Uterus (tissue), 4 donors: ENCODE measurements around the gene DDX51. TPM values are rescaled to one million over a fixed set of nuclear protein-coding genes. Genes with fewer than 3 reads are reported as not detected.
A peak's percentile ranks its signal among the peaks of the same experiment; 100 is the strongest.

Experiments
- DNase-seq, 2 donors: peaks; one replicate each; pipeline ENCODE4 v3.0.0-alpha.2; 2019 to 2020
- H3K27ac ChIP-seq, 2 donors: fragments of 200-600 bp; sonication (generic); 1 replicate in 1 of 2; 2 replicates in 1 of 2; pipeline ENCODE4 v1.5.1; 2016 to 2018
- H3K27me3 ChIP-seq, 2 donors: fragments of 200-600 bp; sonication (generic); one replicate each; pipeline ENCODE4 v1.5.1; 2018 to 2019; ENCODE audit warnings: control low read depth in 1 of 2
- H3K36me3 ChIP-seq, 2 donors: fragments of 200-600 bp; sonication (generic); one replicate each; pipeline ENCODE4 v1.5.1; 2019; ENCODE audit warnings: control low read depth in 1 of 2
- H3K4me1 ChIP-seq, 2 donors: fragments of 200-600 bp; sonication (generic); one replicate each; pipeline ENCODE4 v1.5.1; 2018 to 2019; ENCODE audit warnings: control low read depth in 1 of 2
- H3K4me3 ChIP-seq, 2 donors: fragments of 200-600 bp; sonication (generic); 1 replicate in 1 of 2; 2 replicates in 1 of 2; pipeline ENCODE4 v1.5.1; 2018 to 2019; ENCODE audit warnings: mild to moderate bottlenecking in 1 of 2
- H3K9me3 ChIP-seq, 2 donors: fragments of 200-600 bp; sonication (generic); one replicate each; pipeline ENCODE4 v1.5.1; 2019; ENCODE audit warnings: control low read depth in 1 of 2
- POLR2A ChIP-seq, 2 donors: fragments of 450-650 bp; IDR thresholded peaks; one replicate each; pipeline ENCODE4 v1.6.1; 2016; ENCODE audit warnings: antibody characterized with exemption in 2 of 2, mild to moderate bottlenecking in 1 of 2, moderate library complexity in 1 of 2
- intact Hi-C: fragments of 100-400 bp; cut with DNase I; formaldehyde crosslinking; loops from one replicate; pipeline ENCODE4 v1.15.1; 2023; ENCODE audit warnings: low total_unique reads
- total RNA-seq, 4 donors: library from RNA; depleted of rRNA in 3 of 4; stranded (reverse); fragments of >200 nt in 3 of 4; gene quantifications; one replicate each; pipeline versions ENCODE4 v1.1.0 to v1.2.4, GENCODE V29; 2014 to 2023
- TF ChIP-seq, protein P1 (sequence below), 4 experiments: fragments of 200-600 bp in 2 of 4; fragments of 450-650 bp in 2 of 4; sonication (generic) in 2 of 4; IDR thresholded peaks; one replicate each; pipeline ENCODE4 v1.5.1; 2016 to 2019; ENCODE audit warnings: antibody characterized with exemption in 4 of 4, mild to moderate bottlenecking in 2 of 4, moderate library complexity in 1 of 4
- donor health status: DM: yes; HTN: yes; CAD: no.

Gene DDX51
- total RNA-seq, 4 donors from 2014 or later = 7.9 to 53.3 (median 16.6) TPM

DNA sequence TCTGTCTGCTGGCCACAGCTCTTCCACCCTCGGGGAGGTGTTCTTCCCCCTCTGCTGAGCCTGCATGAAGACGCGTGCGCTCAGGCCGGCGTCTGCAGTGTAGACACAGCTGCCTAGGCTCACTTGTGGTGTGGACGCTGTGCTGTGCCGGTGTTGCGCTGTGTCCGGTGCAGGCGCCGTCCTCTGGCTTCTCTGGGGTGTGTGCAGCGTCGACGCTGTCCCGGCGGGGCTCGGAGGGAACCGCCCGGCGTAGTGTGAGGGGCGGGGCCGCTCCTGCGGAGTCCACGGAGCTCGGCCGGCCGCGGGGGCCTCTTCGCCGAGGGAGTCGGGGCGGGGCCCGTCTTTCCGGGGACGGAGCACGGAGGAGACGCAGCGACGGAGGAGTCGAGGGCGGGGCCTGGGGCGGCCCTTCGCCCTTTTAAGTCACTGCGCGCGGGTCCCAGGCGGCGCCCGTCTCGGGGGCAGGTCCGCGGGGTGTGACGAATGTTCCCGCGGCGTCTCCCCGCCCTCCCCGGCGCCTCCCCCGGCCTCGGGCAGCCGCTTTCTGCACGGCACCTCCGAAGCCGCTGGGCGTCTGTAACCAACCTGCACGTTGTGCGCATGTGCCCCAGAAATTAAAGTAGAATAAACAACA lies 45.4 kb upstream of the DDX51 start:
- intact Hi-C loops = no loop called here
- peak; percentile 83 to 86 for DNase-seq
- peaks cover 0 to 15% of the 10 kb centered on the region in 2 donors for H3K4me1 ChIP-seq
- TF ChIP-seq, protein P1, sequence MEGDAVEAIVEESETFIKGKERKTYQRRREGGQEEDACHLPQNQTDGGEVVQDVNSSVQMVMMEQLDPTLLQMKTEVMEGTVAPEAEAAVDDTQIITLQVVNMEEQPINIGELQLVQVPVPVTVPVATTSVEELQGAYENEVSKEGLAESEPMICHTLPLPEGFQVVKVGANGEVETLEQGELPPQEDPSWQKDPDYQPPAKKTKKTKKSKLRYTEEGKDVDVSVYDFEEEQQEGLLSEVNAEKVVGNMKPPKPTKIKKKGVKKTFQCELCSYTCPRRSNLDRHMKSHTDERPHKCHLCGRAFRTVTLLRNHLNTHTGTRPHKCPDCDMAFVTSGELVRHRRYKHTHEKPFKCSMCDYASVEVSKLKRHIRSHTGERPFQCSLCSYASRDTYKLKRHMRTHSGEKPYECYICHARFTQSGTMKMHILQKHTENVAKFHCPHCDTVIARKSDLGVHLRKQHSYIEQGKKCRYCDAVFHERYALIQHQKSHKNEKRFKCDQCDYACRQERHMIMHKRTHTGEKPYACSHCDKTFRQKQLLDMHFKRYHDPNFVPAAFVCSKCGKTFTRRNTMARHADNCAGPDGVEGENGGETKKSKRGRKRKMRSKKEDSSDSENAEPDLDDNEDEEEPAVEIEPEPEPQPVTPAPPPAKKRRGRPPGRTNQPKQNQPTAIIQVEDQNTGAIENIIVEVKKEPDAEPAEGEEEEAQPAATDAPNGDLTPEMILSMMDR (IDR thresholded peaks at IDR 0.05) = peak in 1 of 4 experiments; percentile 5
- TF ChIP-seq POLR2A (IDR thresholded peaks at IDR 0.05) = peak; percentile 37 to 52
- H3K4me3 ChIP-seq = peak overlapping the region; percentile 44 to 46
- H3K27me3 ChIP-seq = no peaks in the 10 kb centered on the region
- no peaks in the 10 kb centered on the region for H3K9me3 ChIP-seq
- H3K27ac ChIP-seq = peak overlapping the region; percentile 54 to 70
- H3K36me3 ChIP-seq = no peaks in the 10 kb centered on the region

DNA sequence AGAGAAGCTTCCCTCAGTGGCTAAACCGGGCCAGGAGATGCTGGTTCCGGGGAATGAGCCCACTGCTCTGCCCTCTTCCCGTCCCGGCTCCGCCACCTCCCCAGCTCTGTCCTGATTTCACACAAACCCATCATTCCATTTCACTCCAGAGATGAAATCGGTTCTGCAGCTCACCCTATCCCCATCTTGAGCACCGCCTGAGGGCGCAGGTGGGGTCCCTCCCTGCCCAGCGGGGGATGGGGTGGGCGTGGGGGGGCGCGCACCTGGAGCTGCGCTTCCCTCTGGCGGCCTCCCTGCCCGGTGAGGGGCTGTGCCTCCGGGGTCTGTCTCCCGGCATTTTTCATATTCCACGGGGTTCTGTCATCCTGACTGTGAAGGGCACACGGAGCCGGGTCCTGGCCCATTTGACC lies 44.8 kb upstream of the DDX51 start:
- H3K36me3 ChIP-seq = no peaks in the 10 kb centered on the region
- H3K27ac ChIP-seq = peak overlapping the region; percentile 54 to 70
- H3K4me1 ChIP-seq = peaks cover 0 to 15% of the 10 kb centered on the region in 2 donors
- peak overlapping the region; percentile 44 to 46 for H3K4me3 ChIP-seq
- intact Hi-C loops = no loop called here
- H3K27me3 ChIP-seq = no peaks in the 10 kb centered on the region
- no peak for TF ChIP-seq POLR2A (IDR thresholded peaks at IDR 0.05)
- TF ChIP-seq, protein P1 (IDR thresholded peaks at IDR 0.05) = no peak
- no peaks in the 10 kb centered on the region for H3K9me3 ChIP-seq
- no peak for DNase-seq

DNA sequence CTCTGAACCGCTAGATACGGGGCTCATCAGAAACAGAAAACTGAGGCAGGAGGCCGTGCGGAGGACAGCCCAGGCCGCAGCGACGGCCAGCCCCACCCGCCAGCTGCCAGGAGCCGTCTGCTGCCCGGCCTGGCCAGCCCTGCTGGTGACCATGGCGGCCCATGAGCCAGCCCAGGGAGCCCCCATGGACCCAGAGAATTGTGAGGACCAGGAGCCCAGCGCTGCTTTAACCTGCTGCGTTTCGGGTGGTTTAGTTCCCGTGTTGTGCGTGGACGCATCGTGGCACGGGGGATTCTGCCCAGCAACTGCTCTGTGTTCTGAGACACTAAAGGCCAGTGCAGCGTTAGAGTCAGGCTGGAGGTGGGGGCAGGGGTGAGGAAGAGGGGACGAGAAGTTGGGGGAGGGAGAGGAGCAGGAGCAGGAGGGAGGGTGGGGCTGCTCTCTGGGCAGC lies 44.4 kb upstream of the DDX51 start:
- Histone ChIP-seq H3K27me3 (no peaks in the 10 kb centered on the region), H3K27ac (no peak overlapping the region), H3K36me3 (no peaks in the 10 kb centered on the region), H3K9me3 (no peaks in the 10 kb centered on the region), H3K4me1 (peaks cover 0 to 15% of the 10 kb centered on the region in 2 donors), H3K4me3 (no peak overlapping the region)
- no peak for DNase-seq
- intact Hi-C loops = no loop called here
- TF ChIP-seq POLR2A (IDR thresholded peaks at IDR 0.05) = no peak
- TF ChIP-seq, protein P1 (IDR thresholded peaks at IDR 0.05) = no peak

DNA sequence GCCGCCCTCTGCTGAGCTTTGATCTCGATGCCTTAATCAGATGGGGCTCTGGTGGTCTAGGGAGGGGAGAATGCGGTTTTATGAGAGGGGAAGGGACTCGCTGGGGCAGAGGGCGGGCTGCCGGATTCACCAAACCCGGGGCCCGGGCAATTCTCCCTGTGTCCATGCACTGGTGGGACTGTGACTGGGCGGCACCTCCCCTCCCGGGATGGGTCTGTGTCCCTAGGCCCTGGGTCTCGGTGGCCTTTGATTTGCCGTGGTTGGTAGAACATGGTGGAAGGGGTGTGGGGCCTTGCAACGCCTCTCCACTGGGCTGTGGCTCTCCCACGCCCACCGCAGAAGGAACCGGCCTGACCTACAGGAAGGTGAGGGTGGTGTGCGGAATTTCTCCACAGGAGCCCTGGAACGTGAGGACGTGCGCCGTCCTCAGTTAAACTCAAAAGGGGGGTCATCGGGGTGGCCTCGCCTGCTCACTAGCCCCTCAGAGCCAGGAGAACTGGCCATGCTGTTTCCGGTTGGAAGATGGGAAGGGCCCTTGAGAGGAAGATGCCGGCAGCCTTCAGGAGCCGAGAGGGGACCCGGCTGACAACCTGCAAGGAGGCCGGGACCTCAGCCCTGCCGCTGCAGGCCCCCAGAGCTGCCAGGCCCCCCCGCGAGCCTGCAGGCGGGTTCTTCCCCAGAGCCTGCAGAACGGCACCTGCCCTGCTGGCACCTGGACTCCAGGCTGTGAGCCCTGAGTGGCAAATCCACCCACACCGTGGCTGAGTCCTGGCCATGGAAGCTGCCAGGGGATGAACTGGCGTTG lies 43.7 kb upstream of the DDX51 start:
- DNase-seq = no peak
- no peaks in the 10 kb centered on the region for H3K36me3 ChIP-seq
- no peak overlapping the region for H3K27ac ChIP-seq
- intact Hi-C loops = no loop called here
- no peak overlapping the region for H3K4me3 ChIP-seq
- no peaks in the 10 kb centered on the region for H3K9me3 ChIP-seq
- H3K4me1 ChIP-seq = peaks cover 0 to 15% of the 10 kb centered on the region in 2 donors
- no peaks in the 10 kb centered on the region for H3K27me3 ChIP-seq
- TF ChIP-seq, protein P1 (IDR thresholded peaks at IDR 0.05) = no peak
- no peak for TF ChIP-seq POLR2A (IDR thresholded peaks at IDR 0.05)
